GM21825 (cell line): Measurements from ENCODE around the gene WDFY1.
"Not testable (repeated sequence)": the region's sequence is repeated elsewhere in the genome, so short reads cannot be mapped to it uniquely, and the experiment has no call there.

ENCODE experiments used
- ATAC-seq: cut with Tn5 transposase; IDR thresholded peaks from one replicate; pipeline ENCODE4 v1.9.1; 2021; ENCODE audit warnings: mild to moderate bottlenecking, moderate library complexity; ENCODE audit not compliant: unreplicated experiment

WDFY1 gene

GRCh38 chr2:223900066-223900465, 45.1 kb downstream of the WDFY1 start:
- ATAC-seq, result no peak

- no peak for ATAC-seq
Measured at GRCh38 chr2:223897669-223898330, 47.3 kb downstream of the WDFY1 start.

- peak; percentile 68 for ATAC-seq
Measured at GRCh38 chr2:223896833-223897311, 48.3 kb downstream of the WDFY1 start.

GRCh38 chr2:223894968-223895367, 50.2 kb downstream of the WDFY1 start:
- ATAC-seq, result no peak

GRCh38 chr2:223894009-223894408, 51.1 kb downstream of the WDFY1 start:
- no peak for ATAC-seq

GRCh38 chr2:223890721-223891120, 54.4 kb downstream of the WDFY1 start:
- ATAC-seq, result no peak

- no peak for ATAC-seq
Measured at GRCh38 chr2:223889229-223889628, 55.9 kb downstream of the WDFY1 start.

GRCh38 chr2:223888251-223888650, 56.9 kb downstream of the WDFY1 start:
- no peak for ATAC-seq

- no peak for ATAC-seq
Measured at GRCh38 chr2:223887127-223887526, 58.0 kb downstream of the WDFY1 start.

GRCh38 chr2:223886726-223887125, 58.4 kb downstream of the WDFY1 start:
- no peak for ATAC-seq

- peak; percentile 74 for ATAC-seq
Measured at GRCh38 chr2:223884399-223884798, 60.7 kb downstream of the WDFY1 start.

GRCh38 chr2:223882715-223883114, 62.4 kb downstream of the WDFY1 start:
- no peak for ATAC-seq

- no peak for ATAC-seq
Measured at GRCh38 chr2:223880796-223881195, 64.3 kb downstream of the WDFY1 start.

- peak; percentile 62 for ATAC-seq
Measured at GRCh38 chr2:223877721-223878410, 67.3 kb downstream of the WDFY1 start.

GRCh38 chr2:223873672-223874071, 71.5 kb downstream of the WDFY1 start:
- ATAC-seq, result no peak

GRCh38 chr2:223872772-223873171, 72.4 kb downstream of the WDFY1 start:
- ATAC-seq, result not testable (repeated sequence)

GRCh38 chr2:223871661-223872060, 73.5 kb downstream of the WDFY1 start:
- not testable (repeated sequence) for ATAC-seq

GRCh38 chr2:223870840-223871611, 74.1 kb downstream of the WDFY1 start:
- ATAC-seq, result no peak

GRCh38 chr2:223868005-223868404, 77.1 kb downstream of the WDFY1 start:
- no peak for ATAC-seq

- no peak for ATAC-seq
Measured at GRCh38 chr2:223865907-223866508, 79.1 kb downstream of the WDFY1 start.

GRCh38 chr2:223865124-223865523, 80.0 kb downstream of the WDFY1 start:
- ATAC-seq, result no peak
